ENCODE data around the gene CHN1.

The CHN1 gene

GRCh38 chr2:174796319-174796771, 208.8 kb downstream of the CHN1 start:
- H3F3A ChIP-seq (ENCODE audit: control insufficient read depth, insufficient read depth) = no peaks in the 10 kb centered on the region
- no peak for TF ChIP-seq EZH2phosphoT487 (IDR thresholded peaks at IDR 0.05; ENCODE audit: borderline replicate concordance, low read length)
- TF ChIP-seq, protein P1, sequence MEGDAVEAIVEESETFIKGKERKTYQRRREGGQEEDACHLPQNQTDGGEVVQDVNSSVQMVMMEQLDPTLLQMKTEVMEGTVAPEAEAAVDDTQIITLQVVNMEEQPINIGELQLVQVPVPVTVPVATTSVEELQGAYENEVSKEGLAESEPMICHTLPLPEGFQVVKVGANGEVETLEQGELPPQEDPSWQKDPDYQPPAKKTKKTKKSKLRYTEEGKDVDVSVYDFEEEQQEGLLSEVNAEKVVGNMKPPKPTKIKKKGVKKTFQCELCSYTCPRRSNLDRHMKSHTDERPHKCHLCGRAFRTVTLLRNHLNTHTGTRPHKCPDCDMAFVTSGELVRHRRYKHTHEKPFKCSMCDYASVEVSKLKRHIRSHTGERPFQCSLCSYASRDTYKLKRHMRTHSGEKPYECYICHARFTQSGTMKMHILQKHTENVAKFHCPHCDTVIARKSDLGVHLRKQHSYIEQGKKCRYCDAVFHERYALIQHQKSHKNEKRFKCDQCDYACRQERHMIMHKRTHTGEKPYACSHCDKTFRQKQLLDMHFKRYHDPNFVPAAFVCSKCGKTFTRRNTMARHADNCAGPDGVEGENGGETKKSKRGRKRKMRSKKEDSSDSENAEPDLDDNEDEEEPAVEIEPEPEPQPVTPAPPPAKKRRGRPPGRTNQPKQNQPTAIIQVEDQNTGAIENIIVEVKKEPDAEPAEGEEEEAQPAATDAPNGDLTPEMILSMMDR (IDR thresholded peaks at IDR 0.05; ENCODE audit: low read depth, low read length, poor library complexity, severe bottlenecking) = no peak
- no peaks in the 10 kb centered on the region for H4K20me1 ChIP-seq (ENCODE audit: control insufficient read depth, insufficient read depth, low read depth, low read length)
- H3K4me1 ChIP-seq (ENCODE audit: control insufficient read depth, low read length) = no peaks in the 10 kb centered on the region
- H3K4me2 ChIP-seq (ENCODE audit: low read length) = no peak overlapping the region
- H3K27ac ChIP-seq (ENCODE audit: low read depth, low read length) = no peak overlapping the region
- H3K27me3 ChIP-seq (ENCODE audit: control insufficient read depth, low read length) = no peaks in the 10 kb centered on the region
- H3K4me3 ChIP-seq (ENCODE audit: low read length) = no peak overlapping the region
- no peaks in the 10 kb centered on the region for H3K9me2 ChIP-seq (replicated peaks; ENCODE audit: control insufficient read depth, low read length)
- no peaks in the 10 kb centered on the region for H3K79me2 ChIP-seq (ENCODE audit: control insufficient read depth, low read length)
- H3K9me3 ChIP-seq (ENCODE audit: control insufficient read depth, insufficient read depth, low read length) = no peaks in the 10 kb centered on the region
- no peaks in the 10 kb centered on the region for H3K36me3 ChIP-seq (ENCODE audit: control insufficient read depth, low read length)

DNA sequence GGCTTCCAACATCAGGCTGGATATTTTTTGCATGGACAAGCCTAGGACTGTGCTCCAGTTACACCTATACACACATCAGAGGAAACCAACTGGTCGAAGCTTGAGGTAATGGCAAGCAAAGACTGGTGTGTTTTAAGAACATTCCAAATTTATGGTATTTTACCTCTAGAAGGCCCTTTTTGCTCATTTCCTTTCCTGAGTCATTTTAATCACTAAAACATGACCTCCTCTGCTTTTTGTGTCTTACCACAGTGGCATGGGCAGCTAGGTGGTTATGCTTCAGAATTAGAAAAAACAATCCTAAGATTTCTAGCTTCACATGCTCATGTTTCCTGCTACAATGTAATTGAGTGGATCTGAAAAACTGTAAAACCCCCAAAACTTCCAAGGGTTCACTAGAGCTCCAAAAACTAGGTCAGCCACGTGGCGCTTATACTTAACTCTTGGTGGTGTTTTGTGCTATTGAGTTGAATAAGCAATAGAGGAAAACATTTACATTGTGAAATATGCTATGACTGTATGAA, 210.3 kb downstream of the CHN1 start:
- Histone ChIP-seq H4K20me1 (ENCODE audit: control insufficient read depth, insufficient read depth, low read depth, low read length) (no peaks in the 10 kb centered on the region), H3F3A (ENCODE audit: control insufficient read depth, insufficient read depth) (no peaks in the 10 kb centered on the region), H3K9me3 (ENCODE audit: control insufficient read depth, insufficient read depth, low read length) (no peaks in the 10 kb centered on the region), H3K27ac (ENCODE audit: low read depth, low read length) (no peak overlapping the region), H3K4me2 (ENCODE audit: low read length) (no peak overlapping the region), H3K27me3 (ENCODE audit: control insufficient read depth, low read length) (no peaks in the 10 kb centered on the region), H3K4me1 (ENCODE audit: control insufficient read depth, low read length) (no peaks in the 10 kb centered on the region), H3K36me3 (ENCODE audit: control insufficient read depth, low read length) (no peaks in the 10 kb centered on the region), H3K9me2 (replicated peaks; ENCODE audit: control insufficient read depth, low read length) (no peaks in the 10 kb centered on the region), H3K4me3 (ENCODE audit: low read length) (no peak overlapping the region), H3K79me2 (ENCODE audit: control insufficient read depth, low read length) (no peaks in the 10 kb centered on the region)
- TF ChIP-seq, protein P1 (IDR thresholded peaks at IDR 0.05; ENCODE audit: low read depth, low read length, poor library complexity, severe bottlenecking) = no peak
- no peak for TF ChIP-seq EZH2phosphoT487 (IDR thresholded peaks at IDR 0.05; ENCODE audit: borderline replicate concordance, low read length)

DNA sequence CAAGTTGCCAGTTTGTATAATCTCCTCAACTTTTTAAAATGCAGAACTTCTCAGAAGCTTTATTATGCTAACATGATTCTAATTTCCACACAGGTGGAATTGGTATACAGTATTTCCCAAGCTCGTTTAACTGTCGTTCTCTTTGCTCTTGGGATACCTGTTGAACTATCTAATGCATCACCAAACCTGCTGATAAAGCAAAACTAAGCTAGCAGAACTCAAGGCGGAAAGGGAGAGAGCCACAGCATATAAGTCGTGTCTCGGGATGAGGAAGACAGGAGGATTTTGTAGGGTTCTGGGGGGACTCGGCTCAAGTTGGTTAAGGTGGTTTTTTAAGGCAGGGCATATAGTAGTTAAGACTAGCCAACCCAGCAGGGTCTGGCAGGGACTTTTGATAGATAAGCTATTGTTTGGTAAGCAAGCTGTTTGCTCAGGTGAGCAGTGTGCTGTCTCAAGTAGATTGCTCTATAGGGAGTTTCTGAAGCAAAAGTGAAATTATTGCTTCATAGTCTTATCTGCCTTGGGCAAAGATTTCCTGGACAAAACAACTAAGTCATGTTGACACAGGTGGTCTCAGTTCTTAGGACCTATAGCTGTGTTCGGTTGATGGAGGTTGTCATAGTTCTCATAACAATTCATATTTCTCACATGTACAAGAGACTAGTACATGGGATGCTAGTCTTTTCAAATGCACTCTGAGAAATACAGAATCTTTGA, 212.7 kb downstream of the CHN1 start:
- H3K4me2 ChIP-seq (ENCODE audit: low read length) = no peak overlapping the region
- H3F3A ChIP-seq (ENCODE audit: control insufficient read depth, insufficient read depth) = no peaks in the 10 kb centered on the region
- H3K9me3 ChIP-seq (ENCODE audit: control insufficient read depth, insufficient read depth, low read length) = no peaks in the 10 kb centered on the region
- H3K36me3 ChIP-seq (ENCODE audit: control insufficient read depth, low read length) = no peaks in the 10 kb centered on the region
- H3K79me2 ChIP-seq (ENCODE audit: control insufficient read depth, low read length) = no peaks in the 10 kb centered on the region
- H3K27me3 ChIP-seq (ENCODE audit: control insufficient read depth, low read length) = no peaks in the 10 kb centered on the region
- H3K4me3 ChIP-seq (ENCODE audit: low read length) = no peak overlapping the region
- H3K4me1 ChIP-seq (ENCODE audit: control insufficient read depth, low read length) = no peaks in the 10 kb centered on the region
- no peak overlapping the region for H3K27ac ChIP-seq (ENCODE audit: low read depth, low read length)
- no peaks in the 10 kb centered on the region for H3K9me2 ChIP-seq (replicated peaks; ENCODE audit: control insufficient read depth, low read length)
- no peaks in the 10 kb centered on the region for H4K20me1 ChIP-seq (ENCODE audit: control insufficient read depth, insufficient read depth, low read depth, low read length)
- TF ChIP-seq EZH2phosphoT487 (IDR thresholded peaks at IDR 0.05; ENCODE audit: borderline replicate concordance, low read length) = no peak
- TF ChIP-seq, protein P1 (IDR thresholded peaks at IDR 0.05; ENCODE audit: low read depth, low read length, poor library complexity, severe bottlenecking) = no peak
